CD8-positive, alpha-beta memory T cell (primary cell): ENCODE results near the gene RPGRIP1. TPM values are rescaled to one million over a fixed set of nuclear protein-coding genes. Genes with fewer than 3 reads are reported as not detected.

Source experiments
- CTCF ChIA-PET: fragments of 350-600 bp; sonication (Branson Sonifier 250); formaldehyde crosslinking; loops from one replicate; lab custom pipeline; 2021; ENCODE audit warnings: antibody characterized with exemption; lab: Charles Lee
- POLR2A ChIA-PET: fragments of 350-600 bp; sonication (Branson Sonifier 250); formaldehyde crosslinking; loops from one replicate; lab custom pipeline; 2021; ENCODE audit warnings: antibody characterized with exemption; lab: Charles Lee
- DNase-seq, 5 donors: peaks; one replicate each; pipeline versions ENCODE4 v3.0.0 to v3.0.0-alpha.2; 2020 to 2022; ENCODE audit warnings: mixed read lengths in 1 of 5
- H3K27ac ChIP-seq: one replicate; pipeline ENCODE4 v1.7.0; 2013; ENCODE audit warnings: low read depth, mild to moderate bottlenecking, low read length, moderate library complexity
- H3K27me3 ChIP-seq: 2 replicates; pipeline ENCODE4 v1.7.0; 2013; ENCODE audit warnings: low read length, mild to moderate bottlenecking; ENCODE audit not compliant: insufficient read depth, poor library complexity, severe bottlenecking
- H3K36me3 ChIP-seq: 2 replicates; pipeline ENCODE4 v1.7.0; 2013; ENCODE audit warnings: mild to moderate bottlenecking, low read length, moderate library complexity; ENCODE audit not compliant: insufficient read depth
- H3K4me1 ChIP-seq: 2 replicates; pipeline ENCODE4 v1.7.0; 2013; ENCODE audit warnings: mild to moderate bottlenecking, low read length, moderate library complexity; ENCODE audit not compliant: insufficient read depth
- H3K4me3 ChIP-seq: 2 replicates; pipeline ENCODE4 v1.7.0; 2013; ENCODE audit warnings: mild to moderate bottlenecking, low read length
- H3K9me3 ChIP-seq: 2 replicates; pipeline ENCODE4 v1.7.0; 2013; ENCODE audit warnings: mild to moderate bottlenecking, low read length
- H3K27ac Mint-ChIP-seq, 8 donors: one replicate each; pipeline ENCODE4 v1.8.0; 2020 to 2021; ENCODE audit warnings: mixed read lengths in 8 of 8, mild to moderate bottlenecking in 6 of 8, inconsistent platforms in 3 of 8, moderate library complexity in 3 of 8
- H3K27me3 Mint-ChIP-seq, 2 donors: one replicate each; pipeline ENCODE4 v1.8.0; 2020 to 2021; ENCODE audit warnings: mixed read lengths in 2 of 2, mild to moderate bottlenecking in 1 of 2, moderate library complexity in 1 of 2
- H3K36me3 Mint-ChIP-seq, 3 donors: one replicate each; pipeline ENCODE4 v1.8.0; 2020 to 2021; ENCODE audit warnings: mixed read lengths in 3 of 3, inconsistent platforms in 1 of 3, mild to moderate bottlenecking in 1 of 3
- H3K4me1 Mint-ChIP-seq, 3 donors: one replicate each; pipeline ENCODE4 v1.8.0; 2020 to 2021; ENCODE audit warnings: mixed read lengths in 3 of 3, inconsistent platforms in 1 of 3, mild to moderate bottlenecking in 1 of 3
- H3K4me3 Mint-ChIP-seq, 7 donors: one replicate each; pipeline ENCODE4 v1.8.0; 2020 to 2021; ENCODE audit warnings: mixed read lengths in 7 of 7, mild to moderate bottlenecking in 6 of 7, moderate library complexity in 4 of 7, inconsistent platforms in 2 of 7
- H3K9me3 Mint-ChIP-seq, 5 donors: one replicate each; pipeline ENCODE4 v1.8.0; 2020 to 2022; ENCODE audit warnings: mixed read lengths in 5 of 5, mild to moderate bottlenecking in 3 of 5, moderate library complexity in 2 of 5, inconsistent platforms in 1 of 5
- polyA plus RNA-seq: library from polyadenylated mRNA; unstranded; fragments of 300-500 nt; fragmentation: Illumina TruSeq; gene quantifications from one replicate; pipeline ENCODE4 v1.2.3, GENCODE V29; 2021
- total RNA-seq, 2 experiments: library from RNA; stranded (reverse); gene quantifications; one replicate each; pipeline ENCODE4 v1.2.3, GENCODE V29; 2021

Gene RPGRIP1
- total RNA-seq: not detected
- polyA plus RNA-seq: not detected

- Histone ChIP-seq H3K36me3 (no peaks in the 10 kb centered on the region), H3K27ac (no peak within 1 kb of the TSS), H3K27me3 (no peaks in the 10 kb centered on the region), H3K4me1 (no peaks in the 10 kb centered on the region), H3K9me3 (no peaks in the 10 kb centered on the region), H3K4me3 (no peak within 1 kb of the TSS)
- ChIA-PET POLR2A (no interaction called here), CTCF (no interaction called here)
- H3K4me3 Mint-ChIP-seq: no peak within 1 kb of the TSS
- no peaks in the 10 kb centered on the region for H3K36me3 Mint-ChIP-seq
- peaks cover 1 to 4% of the 10 kb centered on the region in 2 donors for H3K27me3 Mint-ChIP-seq
- H3K9me3 Mint-ChIP-seq: no peaks in the 10 kb centered on the region
- DNase-seq: no peak
- peaks cover 4 to 5% (median 4%) of the 10 kb centered on the region in 3 donors for H3K4me1 Mint-ChIP-seq
- peak within 1 kb of the TSS in 1 of 8 donors; percentile 15 for H3K27ac Mint-ChIP-seq
Observed at GRCh38 chr14:21279783-21280182, at the start of gene RPGRIP1. Gene RPGRIP1, plus strand, starts transcription at chr14:21280083. Its CDS starts 7,894 bp downstream, at chr14:21287977.

- H3K36me3 ChIP-seq: peaks cover 64% of the 10 kb centered on the region
- POLR2A ChIA-PET: interaction anchor here (0.7 to 1.6 kb wide), 5 partner anchors 9 to 34 kb away, joined by 3 to 8 read pairs (median 3); no protein-coding TSS in a partner anchor
Observed at GRCh38 chr14:21231020-21231652, 48.7 kb upstream of the RPGRIP1 start.

GRCh38 chr14:21233457-21234076 is 46.3 kb upstream of the RPGRIP1 start:
- Mint-ChIP-seq H3K27ac (peak overlapping the region; percentile 25 to 91 (median 69)), H3K27me3 (no peaks in the 10 kb centered on the region), H3K9me3 (no peaks in the 10 kb centered on the region), H3K4me3 (peak overlapping the region in 6 of 7 donors; percentile 37 to 65 (median 50)), H3K4me1 (peaks cover 91 to 94% (median 94%) of the 10 kb centered on the region in 3 donors), H3K36me3 (peaks cover 20 to 92% (median 25%) of the 10 kb centered on the region in 3 donors)
- no peaks in the 10 kb centered on the region for H3K9me3 ChIP-seq
- ChIA-PET POLR2A (no interaction called here), CTCF (interaction anchor here (1.5 kb wide), 1 partner anchor 32 kb away, joined by 4 read pairs; no protein-coding TSS in a partner anchor)
- H3K27ac ChIP-seq: no peak overlapping the region
- no peak for DNase-seq
- H3K4me3 ChIP-seq: no peak overlapping the region
- no peaks in the 10 kb centered on the region for H3K27me3 ChIP-seq
- peaks cover 93% of the 10 kb centered on the region for H3K4me1 ChIP-seq
- peaks cover 55% of the 10 kb centered on the region for H3K36me3 ChIP-seq

More at GRCh38 chr14:21231020-21231652, 48.7 kb upstream of the RPGRIP1 start:
- H3K27ac Mint-ChIP-seq: peak overlapping the region; percentile 85 to 98 (median 94)
- Histone ChIP-seq H3K27ac (peak overlapping the region; percentile 59), H3K4me1 (peaks cover 81% of the 10 kb centered on the region), H3K9me3 (no peaks in the 10 kb centered on the region), H3K27me3 (no peaks in the 10 kb centered on the region), H3K4me3 (peak overlapping the region; percentile 29)
- no peaks in the 10 kb centered on the region for H3K9me3 Mint-ChIP-seq
- peaks cover 78 to 89% (median 88%) of the 10 kb centered on the region in 3 donors for H3K4me1 Mint-ChIP-seq
- H3K36me3 Mint-ChIP-seq: peaks cover 23 to 90% (median 30%) of the 10 kb centered on the region in 3 donors
- DNase-seq: peak in 2 of 5 donors; percentile 55 to 65
- CTCF ChIA-PET: interaction anchor here (1.2 to 2.6 kb wide), 5 partner anchors 11 to 30 kb away, joined by 3 to 10 read pairs (median 5); no protein-coding TSS in a partner anchor
- no peaks in the 10 kb centered on the region for H3K27me3 Mint-ChIP-seq
- peak overlapping the region; percentile 48 to 89 (median 80) for H3K4me3 Mint-ChIP-seq

- no peaks in the 10 kb centered on the region for H3K9me3 Mint-ChIP-seq
- H3K4me1 Mint-ChIP-seq: peaks cover 95 to 99% (median 99%) of the 10 kb centered on the region in 3 donors
- peaks cover 54% of the 10 kb centered on the region for H3K36me3 ChIP-seq
- H3K9me3 ChIP-seq: no peaks in the 10 kb centered on the region
- DNase-seq: no peak
- H3K27me3 Mint-ChIP-seq: no peaks in the 10 kb centered on the region
- H3K36me3 Mint-ChIP-seq: peaks cover 20 to 94% (median 25%) of the 10 kb centered on the region in 3 donors
- peak overlapping the region in 5 of 7 donors; percentile 3 to 64 (median 32) for H3K4me3 Mint-ChIP-seq
- H3K4me3 ChIP-seq: no peak overlapping the region
- CTCF ChIA-PET: interaction anchor here (1.5 kb wide), 1 partner anchor 31 kb away, joined by 4 read pairs; no protein-coding TSS in a partner anchor
- no peak overlapping the region for H3K27ac ChIP-seq
- H3K27ac Mint-ChIP-seq: peak overlapping the region in 7 of 8 donors; percentile 30 to 83 (median 71)
- POLR2A ChIA-PET: no interaction called here
- H3K27me3 ChIP-seq: no peaks in the 10 kb centered on the region
- H3K4me1 ChIP-seq: peaks cover 94% of the 10 kb centered on the region
Observed at GRCh38 chr14:21234112-21234511, 45.8 kb upstream of the RPGRIP1 start.

- POLR2A ChIA-PET: no interaction called here
- Mint-ChIP-seq H3K36me3 (peaks cover 6 to 84% (median 14%) of the 10 kb centered on the region in 3 donors), H3K27ac (peak overlapping the region in 6 of 8 donors; percentile 8 to 83 (median 58)), H3K27me3 (no peaks in the 10 kb centered on the region), H3K4me1 (peaks cover 83 to 98% (median 97%) of the 10 kb centered on the region in 3 donors), H3K4me3 (peak overlapping the region in 3 of 7 donors; percentile 8 to 57 (median 41)), H3K9me3 (no peaks in the 10 kb centered on the region)
- Histone ChIP-seq H3K36me3 (peaks cover 31% of the 10 kb centered on the region), H3K9me3 (no peaks in the 10 kb centered on the region), H3K27me3 (no peaks in the 10 kb centered on the region), H3K27ac (no peak overlapping the region), H3K4me3 (no peak overlapping the region), H3K4me1 (peaks cover 83% of the 10 kb centered on the region)
- CTCF ChIA-PET: no interaction called here
- peak in 1 of 5 donors; percentile 45 for DNase-seq
Observed at GRCh38 chr14:21236948-21237797, 42.7 kb upstream of the RPGRIP1 start.

DNA sequence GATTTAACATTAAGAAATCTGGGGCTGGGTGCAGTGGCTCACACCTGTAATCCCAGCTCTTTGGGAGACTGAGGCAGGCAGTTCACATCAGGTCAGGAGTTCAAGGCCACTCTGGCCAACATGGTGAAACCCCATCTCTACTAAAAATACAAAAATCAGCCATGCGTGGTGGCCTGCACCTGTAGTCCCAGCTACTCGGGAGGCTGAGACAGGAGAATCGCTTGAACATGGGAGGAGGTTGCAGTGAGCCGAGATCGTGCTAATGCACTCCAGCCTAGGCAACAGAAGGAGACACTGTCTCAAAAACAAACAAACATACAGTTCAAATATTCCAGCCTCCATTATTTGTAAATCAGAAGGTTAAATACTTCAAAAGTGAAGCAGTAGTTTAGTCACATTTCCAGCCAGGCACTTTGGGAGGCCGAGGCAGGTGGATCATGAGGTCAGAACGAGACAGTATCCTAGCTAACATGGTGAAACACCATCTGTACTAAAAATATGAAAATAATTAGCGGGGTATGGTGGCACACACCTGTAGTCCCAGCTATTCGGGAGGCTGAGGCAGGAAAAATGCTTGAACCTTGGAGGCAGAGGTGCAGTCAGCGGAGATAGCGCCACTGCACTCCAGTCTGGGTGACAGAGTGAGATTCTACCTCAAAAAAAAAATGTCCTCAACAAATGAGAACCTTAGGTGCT is 40.9 kb upstream of the RPGRIP1 start:
- POLR2A ChIA-PET: interaction anchor here (0.7 to 1.3 kb wide), 2 partner anchors 16 to 26 kb away, joined by 3 to 6 read pairs; no protein-coding TSS in a partner anchor
- Histone ChIP-seq H3K4me3 (no peak overlapping the region), H3K4me1 (peaks cover 74% of the 10 kb centered on the region), H3K27me3 (no peaks in the 10 kb centered on the region), H3K9me3 (no peaks in the 10 kb centered on the region), H3K27ac (no peak overlapping the region), H3K36me3 (peaks cover 21% of the 10 kb centered on the region)
- no peaks in the 10 kb centered on the region for H3K27me3 Mint-ChIP-seq
- peaks cover 78 to 96% (median 91%) of the 10 kb centered on the region in 3 donors for H3K4me1 Mint-ChIP-seq
- peaks cover 0 to 82% (median 7%) of the 10 kb centered on the region in 3 donors for H3K36me3 Mint-ChIP-seq
- H3K27ac Mint-ChIP-seq: peak overlapping the region; percentile 23 to 92 (median 56)
- no peaks in the 10 kb centered on the region for H3K9me3 Mint-ChIP-seq
- H3K4me3 Mint-ChIP-seq: peak overlapping the region in 2 of 7 donors; percentile 6 to 15
- DNase-seq: no peak
- CTCF ChIA-PET: interaction anchor here (0.8 kb wide), 1 partner anchor 15 kb away, joined by 4 read pairs; no protein-coding TSS in a partner anchor

DNA sequence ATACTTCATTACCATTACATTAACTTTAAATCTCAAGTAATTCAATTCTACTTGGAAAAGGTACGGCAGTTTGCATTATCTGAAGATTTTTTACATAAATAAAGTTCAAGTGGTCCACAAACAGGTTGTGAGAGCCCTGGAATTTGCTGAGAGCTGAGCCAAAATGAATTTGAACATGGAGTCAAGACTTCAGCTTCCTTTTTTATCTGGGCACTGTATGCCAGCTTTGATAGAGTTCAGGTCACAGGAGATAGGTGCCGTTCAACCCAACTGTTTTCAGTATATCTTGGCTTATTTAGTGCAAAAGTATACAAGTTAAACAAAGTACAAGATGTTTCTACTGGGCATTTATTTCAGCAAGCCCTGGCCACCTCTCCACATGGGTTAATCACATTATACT is 39.5 kb upstream of the RPGRIP1 start:
- H3K27me3 Mint-ChIP-seq: no peaks in the 10 kb centered on the region
- Histone ChIP-seq H3K4me1 (peaks cover 69% of the 10 kb centered on the region), H3K27ac (no peak overlapping the region), H3K27me3 (no peaks in the 10 kb centered on the region), H3K4me3 (no peak overlapping the region), H3K36me3 (peaks cover 21% of the 10 kb centered on the region), H3K9me3 (no peaks in the 10 kb centered on the region)
- H3K4me3 Mint-ChIP-seq: peak overlapping the region in 4 of 7 donors; percentile 3 to 28 (median 12)
- peaks cover 0 to 81% (median 3%) of the 10 kb centered on the region in 3 donors for H3K36me3 Mint-ChIP-seq
- peaks cover 74 to 93% (median 86%) of the 10 kb centered on the region in 3 donors for H3K4me1 Mint-ChIP-seq
- no peak for DNase-seq
- ChIA-PET CTCF (interaction anchor here (1.1 to 1.3 kb wide), 3 partner anchors 15 to 107 kb away, joined by 3 to 6 read pairs (median 3); no protein-coding TSS in a partner anchor), POLR2A (interaction anchor here (0.6 to 0.9 kb wide), 3 partner anchors 9 to 786 kb away, joined by 3 to 6 read pairs (median 5); no protein-coding TSS in a partner anchor)
- H3K9me3 Mint-ChIP-seq: no peaks in the 10 kb centered on the region
- H3K27ac Mint-ChIP-seq: peak overlapping the region; percentile 47 to 90 (median 65)
